ENCODE data around the gene TNNT3.
"Not testable (repeated sequence)": the region's sequence is repeated elsewhere in the genome, so short reads cannot be mapped to it uniquely, and the experiment has no call there.

Gene TNNT3

DNA sequence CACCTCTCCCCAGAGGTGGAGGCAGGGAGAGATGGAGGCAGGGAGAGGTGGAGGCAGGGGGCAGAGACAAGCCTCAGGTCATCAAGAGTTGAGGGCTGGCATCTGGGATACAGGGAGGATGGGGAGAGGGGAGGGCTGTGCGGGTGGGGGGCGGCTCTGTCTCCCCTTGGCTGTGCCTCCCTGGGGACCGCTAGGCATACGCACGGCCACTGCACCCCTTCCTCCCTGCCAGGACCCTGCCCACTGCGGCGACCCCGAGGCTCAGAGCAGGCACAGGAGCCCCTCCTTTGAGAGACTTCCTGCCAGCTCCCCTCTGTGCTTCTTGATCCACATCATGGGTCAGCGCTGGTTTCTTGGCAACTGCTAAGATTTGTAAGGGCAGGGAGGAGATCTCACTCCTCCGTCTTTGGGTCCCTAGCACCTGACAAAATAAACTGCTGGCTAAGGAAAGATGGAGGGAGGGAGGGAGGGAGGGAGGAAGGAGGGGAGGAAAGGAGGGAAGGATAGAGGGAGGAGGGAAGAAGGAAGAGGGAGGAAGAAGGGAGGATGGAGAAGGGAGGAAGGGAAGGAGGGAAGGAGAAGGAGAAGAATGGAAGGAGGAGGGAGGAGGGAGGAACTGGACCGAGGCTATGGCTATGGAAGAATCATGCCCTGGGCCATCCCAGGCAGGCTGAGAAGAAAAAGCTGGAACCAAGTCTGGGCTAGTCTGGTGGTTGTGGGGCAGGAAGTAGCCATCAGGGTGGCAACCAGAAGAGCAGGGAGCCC lies 46.3 kb upstream of the TNNT3 start:
- ChIA-PET POLR2A (interaction anchor here (0.7 kb wide), 1 partner anchor 278 kb away, joined by 3 read pairs; no protein-coding TSS in a partner anchor), CTCF (no interaction called here)
- DNase-seq (ENCODE audit: low read depth, low spot score), result no peak
- TF ChIP-seq, protein P1, sequence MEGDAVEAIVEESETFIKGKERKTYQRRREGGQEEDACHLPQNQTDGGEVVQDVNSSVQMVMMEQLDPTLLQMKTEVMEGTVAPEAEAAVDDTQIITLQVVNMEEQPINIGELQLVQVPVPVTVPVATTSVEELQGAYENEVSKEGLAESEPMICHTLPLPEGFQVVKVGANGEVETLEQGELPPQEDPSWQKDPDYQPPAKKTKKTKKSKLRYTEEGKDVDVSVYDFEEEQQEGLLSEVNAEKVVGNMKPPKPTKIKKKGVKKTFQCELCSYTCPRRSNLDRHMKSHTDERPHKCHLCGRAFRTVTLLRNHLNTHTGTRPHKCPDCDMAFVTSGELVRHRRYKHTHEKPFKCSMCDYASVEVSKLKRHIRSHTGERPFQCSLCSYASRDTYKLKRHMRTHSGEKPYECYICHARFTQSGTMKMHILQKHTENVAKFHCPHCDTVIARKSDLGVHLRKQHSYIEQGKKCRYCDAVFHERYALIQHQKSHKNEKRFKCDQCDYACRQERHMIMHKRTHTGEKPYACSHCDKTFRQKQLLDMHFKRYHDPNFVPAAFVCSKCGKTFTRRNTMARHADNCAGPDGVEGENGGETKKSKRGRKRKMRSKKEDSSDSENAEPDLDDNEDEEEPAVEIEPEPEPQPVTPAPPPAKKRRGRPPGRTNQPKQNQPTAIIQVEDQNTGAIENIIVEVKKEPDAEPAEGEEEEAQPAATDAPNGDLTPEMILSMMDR (IDR thresholded peaks at IDR 0.05; ENCODE audit: insufficient read depth, low read length, missing control alignments), result no peak
- H3K4me3 ChIP-seq (ENCODE audit: low read depth, low read length), result no peak overlapping the region

DNA sequence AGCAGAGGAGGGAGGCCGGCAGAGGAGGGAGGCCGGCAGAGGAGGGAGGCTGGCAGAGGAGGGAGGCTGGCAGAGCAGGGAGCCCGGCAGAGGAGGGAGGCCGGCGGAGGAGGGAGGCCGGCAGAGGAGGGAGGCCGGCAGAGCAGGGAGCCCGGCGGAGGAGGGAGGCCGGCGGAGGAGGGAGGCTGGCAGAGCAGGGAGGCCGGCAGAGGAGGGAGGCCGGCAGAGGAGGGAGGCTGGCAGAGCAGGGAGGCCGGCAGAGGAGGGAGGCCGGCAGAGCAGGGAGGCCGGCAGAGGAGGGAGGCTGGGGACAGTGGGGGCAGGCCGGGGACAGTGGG lies 45.7 kb upstream of the TNNT3 start:
- CTCF ChIA-PET; POLR2A ChIA-PET; DNase-seq (ENCODE audit: low read depth, low spot score); H3K4me3 ChIP-seq (ENCODE audit: low read depth, low read length): not testable (repeated sequence)

DNA sequence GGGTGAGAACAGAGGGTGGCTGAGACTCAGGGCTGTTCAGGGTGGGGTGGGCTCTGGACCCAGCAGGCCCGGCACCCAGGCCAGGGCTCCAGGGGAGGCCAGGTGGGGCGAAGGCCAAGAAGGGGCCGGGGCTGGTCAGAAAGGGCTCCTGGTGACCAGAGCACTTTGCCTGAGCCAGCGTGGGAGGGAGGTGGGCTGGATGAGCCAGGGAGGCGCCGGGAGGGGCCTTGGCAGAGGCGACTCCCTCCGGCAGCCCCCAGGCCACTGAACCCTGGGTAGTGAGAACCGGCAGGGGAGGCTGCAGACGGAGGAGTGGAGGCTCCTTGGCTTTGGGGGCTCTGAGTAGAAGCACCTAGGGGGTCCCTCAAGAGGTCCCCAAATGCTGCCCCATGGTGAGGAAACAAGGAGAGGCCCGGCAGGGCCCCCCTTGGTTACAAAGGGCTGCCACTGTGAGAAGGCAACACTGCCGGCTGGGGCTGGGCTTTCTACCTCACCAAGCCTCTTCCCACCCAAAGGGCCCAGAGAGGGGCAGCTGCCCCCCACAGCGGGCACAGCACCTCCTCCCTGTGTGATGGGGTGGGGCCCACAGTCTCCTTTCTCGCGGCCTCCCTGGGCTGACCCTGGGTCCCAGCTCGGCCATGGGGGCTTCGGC lies 44.9 kb upstream of the TNNT3 start:
- POLR2A ChIA-PET; DNase-seq (ENCODE audit: low read depth, low spot score); H3K4me3 ChIP-seq (ENCODE audit: low read depth, low read length): not testable (repeated sequence)
- CTCF ChIA-PET, result interaction anchor here (1.4 to 2.5 kb wide), 3 partner anchors 74 to 276 kb away, joined by 3 to 17 read pairs (median 7); no protein-coding TSS in a partner anchor

DNA sequence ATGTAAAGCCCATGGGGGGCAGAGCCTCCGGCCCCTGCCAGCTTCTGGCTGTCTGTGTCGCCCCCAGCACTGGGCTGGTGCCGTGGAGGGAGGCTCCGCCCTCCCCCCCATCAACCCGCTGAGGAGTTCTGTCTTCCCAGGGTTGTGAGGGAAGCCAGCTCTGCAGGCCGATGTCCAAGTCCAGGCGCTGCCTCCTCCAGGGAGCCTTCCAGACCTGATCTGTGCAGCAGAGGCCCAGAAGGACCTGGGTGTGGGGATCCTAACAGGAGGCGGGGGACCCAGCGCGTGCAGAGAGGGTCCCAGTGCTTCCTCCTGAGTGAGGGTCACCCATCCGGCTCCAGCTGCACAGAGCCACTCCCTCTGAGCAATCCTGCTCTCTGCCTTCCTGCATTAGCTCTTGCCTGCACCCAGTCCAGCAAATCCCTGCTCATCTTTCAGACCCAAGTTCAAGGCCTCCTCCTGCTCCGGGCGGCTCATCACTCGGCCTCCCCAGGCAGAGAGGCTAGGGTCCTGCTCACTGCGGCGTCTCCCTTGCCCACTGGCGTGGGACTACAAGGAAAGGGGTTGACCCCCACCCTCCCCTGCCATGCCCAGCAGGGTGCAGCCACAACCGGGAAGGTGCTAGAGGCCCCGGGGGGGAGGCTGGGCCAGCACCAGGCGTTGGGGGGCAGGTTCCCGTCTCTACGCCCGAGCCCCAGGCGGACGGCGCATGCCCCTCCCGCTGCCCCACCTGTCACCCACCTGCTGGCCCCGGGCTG lies 44.2 kb upstream of the TNNT3 start:
- no peak for DNase-seq (ENCODE audit: low read depth, low spot score)
- ChIA-PET POLR2A (no interaction called here), CTCF (interaction anchor here (1.1 to 4.0 kb wide), 6 partner anchors 41 to 275 kb away, joined by 3 to 29 read pairs (median 5); partner anchors contain the start of gene SYT8)
- no peak overlapping the region for H3K4me3 ChIP-seq (ENCODE audit: low read depth, low read length)
- TF ChIP-seq, protein P1 (IDR thresholded peaks at IDR 0.05; ENCODE audit: insufficient read depth, low read length, missing control alignments), result no peak

GRCh38 chr11:1875851-1876301 lies 43.6 kb upstream of the TNNT3 start:
- H3K4me3 ChIP-seq (ENCODE audit: low read depth, low read length); POLR2A ChIA-PET; DNase-seq (ENCODE audit: low read depth, low spot score): not testable (repeated sequence)
- CTCF ChIA-PET, result interaction anchor here (0.9 to 4.0 kb wide), 11 partner anchors 12 to 275 kb away, joined by 3 to 29 read pairs (median 4); partner anchors contain the start of gene SYT8

- no peak for DNase-seq (ENCODE audit: low read depth, low spot score)
- ChIA-PET POLR2A (no interaction called here), CTCF (interaction anchor here (0.9 to 4.0 kb wide), 15 partner anchors 13 to 274 kb away, joined by 3 to 29 read pairs (median 3); partner anchors contain the start of genes H19, PRR33 and SYT8)
- TF ChIP-seq, protein P1 (IDR thresholded peaks at IDR 0.05; ENCODE audit: insufficient read depth, low read length, missing control alignments), result peak; percentile 65
- no peak overlapping the region for H3K4me3 ChIP-seq (ENCODE audit: low read depth, low read length)
These were observed 43.0 kb upstream of the TNNT3 start for GRCh38 chr11:1876361-1877063.

DNA sequence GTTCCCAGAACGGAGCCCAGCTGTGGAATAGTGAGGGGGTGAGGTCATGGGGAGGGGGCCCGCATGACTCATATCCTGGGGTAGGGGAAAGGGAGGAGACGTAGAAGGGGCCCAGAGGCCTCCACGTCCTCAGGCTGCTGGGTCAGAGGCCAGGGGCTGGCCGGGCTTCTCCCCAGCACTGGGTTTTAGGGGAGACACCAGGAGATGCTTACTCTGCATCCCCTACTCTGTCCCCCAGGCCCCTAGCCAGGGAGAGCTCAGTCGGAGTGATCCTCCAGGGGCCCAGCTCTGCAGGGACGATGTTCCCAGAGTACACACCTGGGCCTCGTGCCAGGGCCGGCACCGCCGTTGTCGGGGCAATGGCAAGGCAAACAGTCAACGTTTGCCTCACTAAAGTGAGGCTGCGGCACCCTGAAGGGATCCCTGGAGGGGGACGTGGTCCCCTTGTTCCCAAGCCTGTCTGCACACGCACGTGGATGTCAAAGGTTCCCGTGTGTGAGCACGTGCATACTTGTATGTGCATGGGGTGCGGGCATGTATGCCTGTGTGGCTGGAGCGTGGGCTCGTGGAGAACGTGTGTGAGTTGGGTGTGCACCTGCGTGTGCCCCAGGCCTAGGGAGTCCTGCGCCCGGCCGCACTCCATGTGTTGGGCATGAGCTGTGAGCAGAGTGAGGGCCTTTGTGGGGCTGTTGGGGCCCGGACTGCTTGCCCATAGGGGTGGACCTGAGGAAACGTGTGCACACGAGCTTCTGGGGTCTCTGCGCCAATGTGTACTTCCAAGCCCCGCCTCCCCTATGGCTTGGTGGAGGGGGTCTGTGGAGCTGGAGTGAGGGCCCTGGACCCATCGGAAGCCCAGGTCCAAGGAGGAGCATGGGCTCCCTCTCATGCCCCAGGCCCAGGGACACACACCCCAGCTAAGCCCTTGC lies 42.0 kb upstream of the TNNT3 start:
- no peak for DNase-seq (ENCODE audit: low read depth, low spot score)
- TF ChIP-seq, protein P1 (IDR thresholded peaks at IDR 0.05; ENCODE audit: insufficient read depth, low read length, missing control alignments), result no peak
- no peak overlapping the region for H3K4me3 ChIP-seq (ENCODE audit: low read depth, low read length)
- POLR2A ChIA-PET, result no interaction called here
- CTCF ChIA-PET, result interaction anchor here (0.9 to 4.0 kb wide), 9 partner anchors 14 to 273 kb away, joined by 3 to 29 read pairs (median 3); partner anchors contain the start of genes H19 and PRR33

Data from AG04449 (cell line).